Measurements from ENCODE around the gene SLC30A5. TPM values are rescaled to one million over a fixed set of nuclear protein-coding genes. Genes with fewer than 3 reads are reported as not detected.

The SLC30A5 gene
- total and polyA plus RNA-seq, 2 of the 13 experiments (the other 11 are each of a cell fraction or from before 2014, with no cell fraction given) = 46.0 to 53.6 TPM

DNA sequence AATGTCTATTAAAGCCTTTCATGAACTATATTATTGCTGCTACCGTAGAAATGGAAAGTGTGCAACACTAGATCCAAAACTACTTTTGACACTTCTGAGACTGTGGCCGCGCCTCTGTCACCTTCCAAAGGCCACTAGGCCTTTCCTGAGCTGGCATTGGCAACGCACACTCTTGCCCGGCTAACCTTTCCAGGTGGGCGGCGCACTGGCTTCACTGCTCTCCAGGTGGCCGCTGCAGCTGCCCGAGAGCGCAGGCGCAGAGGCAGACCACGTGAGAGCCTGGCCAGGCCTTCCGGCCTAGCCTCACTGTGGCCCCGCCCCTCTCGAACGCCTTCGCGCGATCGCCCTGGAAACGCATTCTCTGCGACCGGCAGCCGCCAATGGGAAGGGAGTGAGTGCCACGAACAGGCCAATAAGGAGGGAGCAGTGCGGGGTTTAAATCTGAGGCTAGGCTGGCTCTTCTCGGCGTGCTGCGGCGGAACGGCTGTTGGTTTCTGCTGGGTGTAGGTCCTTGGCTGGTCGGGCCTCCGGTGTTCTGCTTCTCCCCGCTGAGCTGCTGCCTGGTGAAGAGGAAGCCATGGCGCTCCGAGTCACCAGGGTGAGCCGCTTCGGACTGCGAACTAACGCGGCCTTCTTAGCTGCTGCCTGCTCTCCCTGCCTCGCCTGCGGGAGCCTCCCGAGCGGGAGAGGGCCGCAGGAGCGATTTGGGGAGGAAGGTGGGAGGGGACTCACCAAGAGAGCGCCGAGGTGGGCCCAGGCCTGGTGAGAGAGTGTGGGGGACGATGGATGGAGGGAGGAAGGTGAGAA, 73.1 kb downstream of the SLC30A5 start, which contains the start of gene CCNB1 (continued):
- TF ChIP-seq REXO4 (CRISPR knock-in tag; IDR thresholded peaks at IDR 0.05; ENCODE audit: borderline replicate concordance) (peak; percentile 69; the same call in 1 of the 2 replicates), KDM5A (IDR thresholded peaks at IDR 0.05; ENCODE audit: borderline replicate concordance, low read length) (peak; percentile 78), SP2 (CRISPR knock-in tag; IDR thresholded peaks at IDR 0.05) (peak; percentile 42; the same call in 1 of the 2 replicates), ZNF619 (CRISPR knock-in tag; IDR thresholded peaks at IDR 0.05) (peak; percentile 83; the same call in 1 of the 2 replicates), ZNF792 (CRISPR knock-in tag; IDR thresholded peaks at IDR 0.05) (peak; percentile 38), ZNF572 (CRISPR knock-in tag; IDR thresholded peaks at IDR 0.05) (no peak), DMAP1 (CRISPR knock-in tag; IDR thresholded peaks at IDR 0.05) (peak; percentile 92), HNRNPK (IDR thresholded peaks at IDR 0.05; ENCODE audit: low read depth, low read length, poor library complexity, severe bottlenecking) (peak; percentile 24), KMT2B (CRISPR knock-in tag; IDR thresholded peaks at IDR 0.05) (peak; percentile 74), ZNF205 (CRISPR knock-in tag; IDR thresholded peaks at IDR 0.05) (peak; percentile 7; the same call in 1 of the 2 replicates), ZNF234 (CRISPR knock-in tag; conservative IDR thresholded peaks at IDR 0.05) (no peak), IKZF4 (CRISPR knock-in tag; IDR thresholded peaks at IDR 0.05; ENCODE audit: borderline replicate concordance, low read depth, not compliant biosample characterization) (no peak), ZSCAN21 (CRISPR knock-in tag; IDR thresholded peaks at IDR 0.05; ENCODE audit: borderline replicate concordance) (peak; percentile 90), TAF1 (CRISPR knock-in tag; IDR thresholded peaks at IDR 0.05) (peak; percentile 69), MEIS1 (CRISPR knock-in tag; IDR thresholded peaks at IDR 0.05; ENCODE audit: borderline replicate concordance) (peak; percentile 37)
- TF ChIP-seq, protein P1, sequence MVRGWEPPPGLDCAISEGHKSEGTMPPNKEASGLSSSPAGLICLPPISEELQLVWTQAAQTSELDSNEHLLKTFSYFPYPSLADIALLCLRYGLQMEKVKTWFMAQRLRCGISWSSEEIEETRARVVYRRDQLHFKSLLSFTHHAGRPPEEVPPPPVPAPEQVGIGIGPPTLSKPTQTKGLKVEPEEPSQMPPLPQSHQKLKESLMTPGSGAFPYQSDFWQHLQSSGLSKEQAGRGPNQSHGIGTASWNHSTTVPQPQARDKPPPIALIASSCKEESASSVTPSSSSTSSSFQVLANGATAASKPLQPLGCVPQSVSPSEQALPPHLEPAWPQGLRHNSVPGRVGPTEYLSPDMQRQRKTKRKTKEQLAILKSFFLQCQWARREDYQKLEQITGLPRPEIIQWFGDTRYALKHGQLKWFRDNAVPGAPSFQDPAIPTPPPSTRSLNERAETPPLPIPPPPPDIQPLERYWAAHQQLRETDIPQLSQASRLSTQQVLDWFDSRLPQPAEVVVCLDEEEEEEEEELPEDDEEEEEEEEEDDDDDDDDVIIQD (CRISPR knock-in tag; IDR thresholded peaks at IDR 0.05; ENCODE audit: low read depth) = peak; percentile 92
- TF ChIP-seq, protein P2, sequence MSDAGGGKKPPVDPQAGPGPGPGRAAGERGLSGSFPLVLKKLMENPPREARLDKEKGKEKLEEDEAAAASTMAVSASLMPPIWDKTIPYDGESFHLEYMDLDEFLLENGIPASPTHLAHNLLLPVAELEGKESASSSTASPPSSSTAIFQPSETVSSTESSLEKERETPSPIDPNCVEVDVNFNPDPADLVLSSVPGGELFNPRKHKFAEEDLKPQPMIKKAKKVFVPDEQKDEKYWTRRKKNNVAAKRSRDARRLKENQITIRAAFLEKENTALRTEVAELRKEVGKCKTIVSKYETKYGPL (CRISPR knock-in tag; IDR thresholded peaks at IDR 0.05) = no peak
- TF ChIP-seq, protein P3, sequence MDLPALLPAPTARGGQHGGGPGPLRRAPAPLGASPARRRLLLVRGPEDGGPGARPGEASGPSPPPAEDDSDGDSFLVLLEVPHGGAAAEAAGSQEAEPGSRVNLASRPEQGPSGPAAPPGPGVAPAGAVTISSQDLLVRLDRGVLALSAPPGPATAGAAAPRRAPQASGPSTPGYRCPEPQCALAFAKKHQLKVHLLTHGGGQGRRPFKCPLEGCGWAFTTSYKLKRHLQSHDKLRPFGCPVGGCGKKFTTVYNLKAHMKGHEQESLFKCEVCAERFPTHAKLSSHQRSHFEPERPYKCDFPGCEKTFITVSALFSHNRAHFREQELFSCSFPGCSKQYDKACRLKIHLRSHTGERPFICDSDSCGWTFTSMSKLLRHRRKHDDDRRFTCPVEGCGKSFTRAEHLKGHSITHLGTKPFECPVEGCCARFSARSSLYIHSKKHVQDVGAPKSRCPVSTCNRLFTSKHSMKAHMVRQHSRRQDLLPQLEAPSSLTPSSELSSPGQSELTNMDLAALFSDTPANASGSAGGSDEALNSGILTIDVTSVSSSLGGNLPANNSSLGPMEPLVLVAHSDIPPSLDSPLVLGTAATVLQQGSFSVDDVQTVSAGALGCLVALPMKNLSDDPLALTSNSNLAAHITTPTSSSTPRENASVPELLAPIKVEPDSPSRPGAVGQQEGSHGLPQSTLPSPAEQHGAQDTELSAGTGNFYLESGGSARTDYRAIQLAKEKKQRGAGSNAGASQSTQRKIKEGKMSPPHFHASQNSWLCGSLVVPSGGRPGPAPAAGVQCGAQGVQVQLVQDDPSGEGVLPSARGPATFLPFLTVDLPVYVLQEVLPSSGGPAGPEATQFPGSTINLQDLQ (CRISPR knock-in tag; IDR thresholded peaks at IDR 0.05) = no peak
- TF ChIP-seq, protein P4, sequence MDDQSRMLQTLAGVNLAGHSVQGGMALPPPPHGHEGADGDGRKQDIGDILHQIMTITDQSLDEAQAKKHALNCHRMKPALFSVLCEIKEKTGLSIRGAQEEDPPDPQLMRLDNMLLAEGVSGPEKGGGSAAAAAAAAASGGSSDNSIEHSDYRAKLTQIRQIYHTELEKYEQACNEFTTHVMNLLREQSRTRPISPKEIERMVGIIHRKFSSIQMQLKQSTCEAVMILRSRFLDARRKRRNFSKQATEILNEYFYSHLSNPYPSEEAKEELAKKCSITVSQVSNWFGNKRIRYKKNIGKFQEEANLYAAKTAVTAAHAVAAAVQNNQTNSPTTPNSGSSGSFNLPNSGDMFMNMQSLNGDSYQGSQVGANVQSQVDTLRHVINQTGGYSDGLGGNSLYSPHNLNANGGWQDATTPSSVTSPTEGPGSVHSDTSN (CRISPR knock-in tag; IDR thresholded peaks at IDR 0.05; ENCODE audit: borderline replicate concordance) = no peak
- TF ChIP-seq, protein P5, sequence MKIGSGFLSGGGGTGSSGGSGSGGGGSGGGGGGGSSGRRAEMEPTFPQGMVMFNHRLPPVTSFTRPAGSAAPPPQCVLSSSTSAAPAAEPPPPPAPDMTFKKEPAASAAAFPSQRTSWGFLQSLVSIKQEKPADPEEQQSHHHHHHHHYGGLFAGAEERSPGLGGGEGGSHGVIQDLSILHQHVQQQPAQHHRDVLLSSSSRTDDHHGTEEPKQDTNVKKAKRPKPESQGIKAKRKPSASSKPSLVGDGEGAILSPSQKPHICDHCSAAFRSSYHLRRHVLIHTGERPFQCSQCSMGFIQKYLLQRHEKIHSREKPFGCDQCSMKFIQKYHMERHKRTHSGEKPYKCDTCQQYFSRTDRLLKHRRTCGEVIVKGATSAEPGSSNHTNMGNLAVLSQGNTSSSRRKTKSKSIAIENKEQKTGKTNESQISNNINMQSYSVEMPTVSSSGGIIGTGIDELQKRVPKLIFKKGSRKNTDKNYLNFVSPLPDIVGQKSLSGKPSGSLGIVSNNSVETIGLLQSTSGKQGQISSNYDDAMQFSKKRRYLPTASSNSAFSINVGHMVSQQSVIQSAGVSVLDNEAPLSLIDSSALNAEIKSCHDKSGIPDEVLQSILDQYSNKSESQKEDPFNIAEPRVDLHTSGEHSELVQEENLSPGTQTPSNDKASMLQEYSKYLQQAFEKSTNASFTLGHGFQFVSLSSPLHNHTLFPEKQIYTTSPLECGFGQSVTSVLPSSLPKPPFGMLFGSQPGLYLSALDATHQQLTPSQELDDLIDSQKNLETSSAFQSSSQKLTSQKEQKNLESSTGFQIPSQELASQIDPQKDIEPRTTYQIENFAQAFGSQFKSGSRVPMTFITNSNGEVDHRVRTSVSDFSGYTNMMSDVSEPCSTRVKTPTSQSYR (CRISPR knock-in tag; IDR thresholded peaks at IDR 0.05; ENCODE audit: borderline replicate concordance) = 0 out of 2 replicates have a peak, but pooled peaks have one; percentile 35
